Ascending aorta (tissue), 2 donors: ENCODE measurements around the gene SNX8. TPM values are rescaled to one million over a fixed set of nuclear protein-coding genes. Genes with fewer than 3 reads are reported as not detected.
A peak's percentile ranks its signal among the peaks of the same experiment; 100 is the strongest.

Experiments
- DNase-seq, 2 donors: peaks; one replicate each; pipeline ENCODE4 v3.0.0-alpha.2; 2019; ENCODE audit warnings: low spot score in 2 of 2
- H3K27ac ChIP-seq, 2 donors: fragments of 200-600 bp; sonication (generic); one replicate each; pipeline ENCODE4 v1.5.1; 2016 to 2017; ENCODE audit warnings: mild to moderate bottlenecking in 1 of 2
- H3K27me3 ChIP-seq: fragments of 200-600 bp; sonication (generic); one replicate; pipeline ENCODE4 v1.5.1; 2017
- H3K36me3 ChIP-seq, 2 donors: fragments of 200-600 bp; sonication (generic); one replicate each; pipeline ENCODE4 v1.5.1; 2016
- H3K4me1 ChIP-seq, 2 donors: fragments of 200-600 bp; sonication (generic); one replicate each; pipeline ENCODE4 v1.5.1; 2016 to 2017; ENCODE audit warnings: mild to moderate bottlenecking in 1 of 2
- H3K4me3 ChIP-seq, 2 donors: fragments of 200-600 bp; sonication (generic); one replicate each; pipeline ENCODE4 v1.5.1; 2016 to 2017; ENCODE audit warnings: mild to moderate bottlenecking in 1 of 2
- H3K9me3 ChIP-seq, 2 donors: fragments of 200-600 bp; sonication (generic); one replicate each; pipeline ENCODE4 v1.5.1; 2016
- intact Hi-C: fragments of 100-400 bp; cut with DNase I; formaldehyde crosslinking; loops from one replicate; pipeline ENCODE4 v1.15.1; 2023
- total RNA-seq: library from RNA; depleted of rRNA; stranded (reverse); fragments of >200 nt; gene quantifications from one replicate; pipeline ENCODE4 v1.1.0, GENCODE V29; 2016
- TF ChIP-seq, protein P1 (sequence below), 3 experiments: fragments of 200-600 bp in 2 of 3; fragments of 450-650 bp in 1 of 3; sonication (generic) in 2 of 3; IDR thresholded peaks; one replicate each; pipeline ENCODE4 v1.5.1; 2016 to 2019; ENCODE audit warnings: antibody characterized with exemption in 3 of 3, mild to moderate bottlenecking in 1 of 3, moderate library complexity in 1 of 3

SNX8 gene
- total RNA-seq, 1 donor from 2014 or later, result 12.2 TPM

DNA sequence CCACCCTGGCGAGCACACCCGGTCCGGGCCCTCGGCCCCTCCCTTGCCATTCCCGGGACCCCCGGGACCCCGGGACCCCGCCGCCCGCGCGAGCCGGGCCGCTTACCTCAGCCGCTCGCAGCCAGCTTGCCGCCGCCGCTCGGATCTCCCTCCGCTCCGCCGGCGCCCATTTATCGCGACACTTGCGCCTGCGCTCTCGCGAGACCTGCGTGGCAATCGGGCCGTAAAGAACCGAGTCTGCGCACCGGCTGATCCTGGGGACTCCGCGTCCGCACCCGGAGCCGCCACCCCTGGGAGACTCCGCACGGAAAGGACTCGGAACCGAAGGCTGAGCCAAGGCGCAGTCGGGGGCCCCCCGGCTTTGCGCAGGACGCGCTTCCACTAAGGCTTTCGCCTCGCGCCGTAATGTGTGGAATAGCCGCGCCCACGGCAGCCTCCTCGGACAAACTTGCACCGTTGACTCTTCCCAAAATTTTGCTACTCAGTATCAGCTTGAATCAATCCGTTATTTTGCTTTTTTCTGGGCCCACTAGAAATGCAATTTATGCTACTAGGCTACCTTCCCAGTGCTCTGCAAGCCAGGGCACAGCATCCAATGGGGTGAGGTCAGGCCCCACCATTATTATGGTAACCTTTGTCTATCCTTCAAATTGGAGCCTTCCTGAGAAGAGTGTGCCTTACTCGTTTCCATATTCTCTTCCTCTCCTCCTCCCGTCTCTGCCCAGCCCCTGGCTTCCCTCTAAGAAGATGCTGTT is 81.3 kb downstream of the SNX8 start, which contains the start of gene MAD1L1:
MAD1L1 (minus strand) TSS at position 180 of the 755 bp plus-strand sequence. CDS start 2,812 bp downstream, outside the sequence.
- intact Hi-C loops, result loop anchor here (5.0 kb wide), 2 partner anchors 56 to 661 kb away; partner anchors contain the start of gene PSMG3
- peak; percentile 45 to 92 for DNase-seq
- H3K27ac ChIP-seq, result peak within 1 kb of the TSS; percentile 39 to 46
- peaks cover 6 to 31% of the 10 kb centered on the region in 2 donors for H3K36me3 ChIP-seq
- no peaks in the 10 kb centered on the region for H3K27me3 ChIP-seq
- peaks cover 2 to 17% of the 10 kb centered on the region in 2 donors for H3K4me1 ChIP-seq
- H3K9me3 ChIP-seq, result no peaks in the 10 kb centered on the region
- TF ChIP-seq, protein P1, sequence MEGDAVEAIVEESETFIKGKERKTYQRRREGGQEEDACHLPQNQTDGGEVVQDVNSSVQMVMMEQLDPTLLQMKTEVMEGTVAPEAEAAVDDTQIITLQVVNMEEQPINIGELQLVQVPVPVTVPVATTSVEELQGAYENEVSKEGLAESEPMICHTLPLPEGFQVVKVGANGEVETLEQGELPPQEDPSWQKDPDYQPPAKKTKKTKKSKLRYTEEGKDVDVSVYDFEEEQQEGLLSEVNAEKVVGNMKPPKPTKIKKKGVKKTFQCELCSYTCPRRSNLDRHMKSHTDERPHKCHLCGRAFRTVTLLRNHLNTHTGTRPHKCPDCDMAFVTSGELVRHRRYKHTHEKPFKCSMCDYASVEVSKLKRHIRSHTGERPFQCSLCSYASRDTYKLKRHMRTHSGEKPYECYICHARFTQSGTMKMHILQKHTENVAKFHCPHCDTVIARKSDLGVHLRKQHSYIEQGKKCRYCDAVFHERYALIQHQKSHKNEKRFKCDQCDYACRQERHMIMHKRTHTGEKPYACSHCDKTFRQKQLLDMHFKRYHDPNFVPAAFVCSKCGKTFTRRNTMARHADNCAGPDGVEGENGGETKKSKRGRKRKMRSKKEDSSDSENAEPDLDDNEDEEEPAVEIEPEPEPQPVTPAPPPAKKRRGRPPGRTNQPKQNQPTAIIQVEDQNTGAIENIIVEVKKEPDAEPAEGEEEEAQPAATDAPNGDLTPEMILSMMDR (IDR thresholded peaks at IDR 0.05), result no peak
- H3K4me3 ChIP-seq, result peak within 1 kb of the TSS; percentile 81 to 87

DNA sequence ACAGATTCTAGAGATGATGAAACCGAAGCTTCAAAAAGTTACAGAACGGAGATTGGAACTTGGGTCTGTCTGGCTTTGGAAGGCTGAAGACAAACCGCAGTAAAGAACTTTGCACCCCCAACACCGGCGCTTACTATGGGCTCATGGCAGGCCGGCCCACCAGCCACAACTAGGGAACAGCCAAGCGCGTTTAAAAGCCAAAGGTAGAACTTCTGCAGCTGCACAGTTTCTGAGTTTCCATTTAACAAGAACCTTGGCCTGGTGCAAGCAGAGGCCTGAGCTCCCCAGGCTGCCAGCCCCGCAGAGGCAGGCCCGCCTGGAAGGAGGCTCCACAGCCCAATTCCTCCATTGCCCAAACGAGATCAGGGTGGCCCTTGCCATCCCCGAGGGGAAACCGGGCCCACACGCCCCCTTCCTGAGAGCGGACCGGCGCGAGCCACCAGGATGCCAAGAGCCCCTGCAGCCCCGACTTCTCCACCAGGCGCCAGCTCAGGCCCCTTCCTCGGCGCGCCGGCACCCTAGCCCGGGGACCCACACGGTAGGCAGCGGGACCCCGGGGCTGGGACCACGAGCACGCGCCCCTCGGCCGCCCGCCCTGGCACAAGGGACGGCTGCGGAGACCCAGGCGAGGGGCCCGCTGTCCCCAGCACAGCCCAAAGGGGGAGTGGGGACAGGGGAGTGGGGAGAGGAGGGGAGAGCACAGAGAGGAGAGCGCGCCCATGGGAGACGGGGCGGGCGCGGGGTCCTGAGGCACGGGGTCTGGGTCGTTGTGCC is 82.1 kb downstream of the SNX8 start:
- peaks cover 5 to 29% of the 10 kb centered on the region in 2 donors for H3K36me3 ChIP-seq
- H3K4me3 ChIP-seq, result peak overlapping the region; percentile 81 to 87
- no peaks in the 10 kb centered on the region for H3K9me3 ChIP-seq
- peaks cover 2 to 17% of the 10 kb centered on the region in 2 donors for H3K4me1 ChIP-seq
- H3K27me3 ChIP-seq, result no peaks in the 10 kb centered on the region
- intact Hi-C loops, result loop anchor here (5.0 kb wide), 2 partner anchors 55 to 660 kb away; partner anchors contain the start of gene PSMG3
- peak overlapping the region; percentile 39 to 46 for H3K27ac ChIP-seq
- DNase-seq, result no peak
- TF ChIP-seq, protein P1 (IDR thresholded peaks at IDR 0.05), result no peak

DNA sequence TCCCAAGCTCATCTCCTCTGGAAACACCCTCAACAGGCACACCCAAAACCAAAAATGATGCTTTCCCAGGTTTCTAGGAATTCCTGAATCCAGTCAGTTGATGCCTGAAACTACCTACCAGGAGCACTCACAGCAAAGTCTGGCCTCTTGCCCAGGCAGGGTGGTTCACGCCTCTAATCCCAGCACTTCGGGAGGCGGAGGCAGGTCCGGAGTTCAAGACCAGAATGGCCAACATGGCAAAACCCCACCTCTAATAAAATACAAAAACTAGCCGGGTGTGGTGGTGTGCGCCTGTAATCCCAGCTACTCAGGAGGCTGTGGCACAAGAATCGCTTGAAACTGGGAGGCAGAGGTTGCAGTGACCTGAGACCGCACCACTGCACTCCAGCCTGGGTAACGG is 83.4 kb downstream of the SNX8 start:
- Histone ChIP-seq H3K27me3 (no peaks in the 10 kb centered on the region), H3K4me1 (peaks cover 2 to 17% of the 10 kb centered on the region in 2 donors), H3K27ac (no peak overlapping the region), H3K9me3 (no peaks in the 10 kb centered on the region), H3K4me3 (peak overlapping the region in 1 of 2 donors; percentile 87), H3K36me3 (peaks cover 9 to 28% of the 10 kb centered on the region in 2 donors)
- intact Hi-C loops, result loop anchor here (5.0 kb wide), 2 partner anchors 54 to 659 kb away; partner anchors contain the start of gene PSMG3
- DNase-seq, result no peak
- TF ChIP-seq, protein P1 (IDR thresholded peaks at IDR 0.05), result no peak

DNA sequence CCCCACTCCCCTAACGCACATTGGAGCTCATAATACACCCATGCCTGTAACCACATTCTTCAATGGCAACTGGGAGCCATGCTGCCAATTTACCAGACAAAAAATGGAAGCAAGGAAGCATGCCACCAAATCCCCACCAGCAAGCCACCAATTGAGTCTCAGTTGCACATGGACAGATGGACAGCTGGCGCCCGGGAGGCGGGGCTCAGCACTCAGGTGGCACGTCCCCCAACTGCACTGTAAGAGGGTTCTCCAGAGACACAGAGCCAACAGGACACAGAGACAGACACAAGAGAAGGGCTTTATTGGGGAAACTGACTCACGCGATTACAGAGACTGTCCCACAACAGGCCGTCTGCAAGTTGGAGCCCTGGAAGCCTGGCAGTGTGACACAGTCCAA is 84.0 kb downstream of the SNX8 start:
- TF ChIP-seq, protein P1 (IDR thresholded peaks at IDR 0.05), result no peak
- DNase-seq, result no peak
- peaks cover 2 to 17% of the 10 kb centered on the region in 2 donors for H3K4me1 ChIP-seq
- peaks cover 13 to 27% of the 10 kb centered on the region in 2 donors for H3K36me3 ChIP-seq
- no peaks in the 10 kb centered on the region for H3K27me3 ChIP-seq
- intact Hi-C loops, result loop anchor here (5.0 kb wide), 2 partner anchors 53 to 658 kb away; partner anchors contain the start of gene PSMG3
- H3K27ac ChIP-seq, result no peak overlapping the region
- no peaks in the 10 kb centered on the region for H3K9me3 ChIP-seq
- H3K4me3 ChIP-seq, result no peak overlapping the region

DNA sequence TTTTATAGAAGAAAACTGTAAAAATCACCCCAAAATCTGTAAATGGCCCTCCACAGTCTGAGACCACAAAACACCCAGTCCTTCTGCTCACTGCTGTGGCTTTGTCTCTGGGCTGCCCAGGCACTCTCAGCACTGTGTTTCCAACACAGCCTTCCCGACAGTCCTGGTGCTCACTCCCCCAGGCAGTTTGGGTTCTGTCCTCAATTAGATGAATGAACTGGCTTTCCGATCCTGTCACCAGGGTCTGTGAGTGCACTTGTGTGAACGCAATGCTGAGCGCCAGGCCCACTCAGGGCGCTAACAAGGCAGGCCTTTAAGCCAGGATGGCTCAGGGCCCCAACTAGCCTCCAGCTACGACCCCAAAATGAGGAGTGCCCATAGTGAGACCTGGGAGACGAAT is 84.8 kb downstream of the SNX8 start:
- H3K9me3 ChIP-seq, result no peaks in the 10 kb centered on the region
- TF ChIP-seq, protein P1 (IDR thresholded peaks at IDR 0.05), result no peak
- no peaks in the 10 kb centered on the region for H3K27me3 ChIP-seq
- H3K27ac ChIP-seq, result no peak overlapping the region
- peaks cover 15 to 26% of the 10 kb centered on the region in 2 donors for H3K36me3 ChIP-seq
- no peak overlapping the region for H3K4me3 ChIP-seq
- DNase-seq, result no peak
- intact Hi-C loops, result no loop called here
- H3K4me1 ChIP-seq, result peaks cover 2 to 17% of the 10 kb centered on the region in 2 donors
